Right lobe of liver (tissue), 6 donors: ENCODE results near the gene ANKRD13D. TPM values are rescaled to one million over a fixed set of nuclear protein-coding genes. Genes with fewer than 3 reads are reported as not detected.

Experiments
- ATAC-seq, 4 donors: fragments of 200-7000 bp; cut with Tn5 transposase; one replicate each; pipeline ENCODE4 v1.9.1; 2020; ENCODE audit warnings: mild to moderate bottlenecking in 4 of 4, moderate library complexity in 4 of 4
- DNase-seq, 3 donors: peaks; one replicate each; pipeline ENCODE4 v3.0.0-alpha.2; 2020
- H3K27ac ChIP-seq, 3 donors: fragments of 200-600 bp; one replicate each; pipeline ENCODE4 v1.8.0; 2022
- H3K27me3 ChIP-seq, 2 donors: fragments of 200-600 bp; one replicate each; pipeline ENCODE4 v1.8.0; 2022
- H3K36me3 ChIP-seq, 4 donors: fragments of 200-600 bp; sonication (generic) in 1 of 4; one replicate each; pipeline versions ENCODE4 v1.5.1 to v1.8.0; 2017 to 2022; ENCODE audit warnings: control low read depth in 1 of 4
- H3K4me1 ChIP-seq, 4 donors: fragments of 200-600 bp; sonication (generic) in 1 of 4; one replicate each; pipeline versions ENCODE4 v1.5.1 to v1.8.0; 2017 to 2022; ENCODE audit warnings: control low read depth in 1 of 4
- H3K4me3 ChIP-seq, 3 donors: fragments of 200-600 bp; one replicate each; pipeline ENCODE4 v1.8.0; 2022
- H3K9me3 ChIP-seq, 4 donors: fragments of 200-600 bp; sonication (generic) in 1 of 4; one replicate each; pipeline versions ENCODE4 v1.5.1 to v1.8.0; 2017 to 2022; ENCODE audit warnings: control low read depth in 1 of 4
- POLR2A ChIP-seq: fragments of 450-650 bp; IDR thresholded peaks from one replicate; pipeline ENCODE4 v1.6.1; 2017; ENCODE audit warnings: antibody characterized with exemption, mild to moderate bottlenecking
- WGBS: methylation state at CpG from one replicate; pipeline ENCODE4 v1.1.6; 2018; ENCODE audit warnings: low coverage, low lambda C conversion rate; ENCODE audit not compliant: insufficient coverage; ENCODE audit errors: missing lambda C conversion rate; 5-methylcytosine and 5-hydroxymethylcytosine counted together
- intact Hi-C, 2 donors: fragments of 100-400 bp; cut with DNase I; formaldehyde crosslinking; loops; one replicate each; pipeline versions ENCODE4 v1.11.2 to v1.14.1; 2022
- total RNA-seq, 6 experiments: library from RNA; depleted of rRNA in 2 of 6; stranded (reverse); fragments of >200 nt in 2 of 6; fragmentation: NEBNext Ultra II Directional in 3 of 6; extraction: Animal tissue kit (Norgen Biotek cat#: 25700) in 3 of 6; gene quantifications; one replicate each; pipeline versions ENCODE4 v1.1.0 to v1.2.4, GENCODE V29; 2016 to 2023
- TF ChIP-seq, protein P1 (sequence below), 4 donors: fragments of 200-600 bp in 3 of 4; fragments of 450-650 bp in 1 of 4; IDR thresholded peaks; one replicate each; pipeline versions ENCODE4 v1.5.1 to v1.8.0; 2016 to 2022; ENCODE audit warnings: antibody characterized with exemption in 4 of 4, mild to moderate bottlenecking in 2 of 4
- donor health status: DM: no; HTN: yes; CAD: no.
- donor health status: DM: no; HTN: no; CAD: no.
- donor health status: DM: no; HTN: no; CAD: no.
- donor health status: DM: no; HTN: yes; CAD: no.
- donor health status: DM: no; HTN: yes; CAD: no.

ANKRD13D gene
- total RNA-seq, 6 experiments from 2014 or later: 7.7 to 14.1 (median 10.4) TPM

DNA sequence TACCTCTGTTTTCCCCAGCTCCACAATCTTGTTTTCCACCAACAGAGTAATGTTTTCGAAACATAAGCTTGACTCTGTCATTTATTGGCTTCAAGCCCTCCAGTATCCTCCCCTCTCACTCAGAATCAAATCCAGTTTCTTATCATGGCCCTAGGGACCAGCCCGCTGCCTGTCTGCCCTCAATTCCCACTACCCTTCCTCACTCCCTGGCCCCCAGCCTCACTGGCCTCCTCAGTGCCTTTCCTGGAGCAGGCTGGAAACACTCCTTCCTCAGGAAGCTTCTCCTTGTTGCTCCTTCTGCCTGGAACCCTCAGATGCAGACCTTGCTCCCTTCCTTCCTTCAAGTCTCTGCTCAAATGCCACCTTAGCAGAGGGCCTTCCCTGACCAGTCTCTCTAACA is 60.4 kb downstream of the ANKRD13D start:
- Histone ChIP-seq H3K9me3 (no peaks in the 10 kb centered on the region), H3K4me1 (peaks cover 0 to 25% (median 13%) of the 10 kb centered on the region in 4 donors), H3K27ac (no peak overlapping the region), H3K27me3 (no peaks in the 10 kb centered on the region), H3K4me3 (no peak overlapping the region), H3K36me3 (no peaks in the 10 kb centered on the region)
- ATAC-seq (no peak), DNase-seq (no peak)
- TF ChIP-seq POLR2A: no peak
- TF ChIP-seq, protein P1, sequence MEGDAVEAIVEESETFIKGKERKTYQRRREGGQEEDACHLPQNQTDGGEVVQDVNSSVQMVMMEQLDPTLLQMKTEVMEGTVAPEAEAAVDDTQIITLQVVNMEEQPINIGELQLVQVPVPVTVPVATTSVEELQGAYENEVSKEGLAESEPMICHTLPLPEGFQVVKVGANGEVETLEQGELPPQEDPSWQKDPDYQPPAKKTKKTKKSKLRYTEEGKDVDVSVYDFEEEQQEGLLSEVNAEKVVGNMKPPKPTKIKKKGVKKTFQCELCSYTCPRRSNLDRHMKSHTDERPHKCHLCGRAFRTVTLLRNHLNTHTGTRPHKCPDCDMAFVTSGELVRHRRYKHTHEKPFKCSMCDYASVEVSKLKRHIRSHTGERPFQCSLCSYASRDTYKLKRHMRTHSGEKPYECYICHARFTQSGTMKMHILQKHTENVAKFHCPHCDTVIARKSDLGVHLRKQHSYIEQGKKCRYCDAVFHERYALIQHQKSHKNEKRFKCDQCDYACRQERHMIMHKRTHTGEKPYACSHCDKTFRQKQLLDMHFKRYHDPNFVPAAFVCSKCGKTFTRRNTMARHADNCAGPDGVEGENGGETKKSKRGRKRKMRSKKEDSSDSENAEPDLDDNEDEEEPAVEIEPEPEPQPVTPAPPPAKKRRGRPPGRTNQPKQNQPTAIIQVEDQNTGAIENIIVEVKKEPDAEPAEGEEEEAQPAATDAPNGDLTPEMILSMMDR (IDR thresholded peaks at IDR 0.05): no peak
- intact Hi-C loops: loop anchor here in 1 of 2 donors (5.0 kb wide), 1 partner anchor 33 kb away; no protein-coding TSS in a partner anchor
- 80% methylated on average over 2 of the region's 2 CpGs for WGBS

- H3K27me3 ChIP-seq: no peaks in the 10 kb centered on the region
- no peaks in the 10 kb centered on the region for H3K9me3 ChIP-seq
- no peaks in the 10 kb centered on the region for H3K36me3 ChIP-seq
- TF ChIP-seq, protein P1 (IDR thresholded peaks at IDR 0.05): no peak
- TF ChIP-seq POLR2A: no peak
- WGBS: 86% methylated on average over 1 of the region's 4 CpGs
- H3K4me3 ChIP-seq: no peak overlapping the region
- no peak overlapping the region for H3K27ac ChIP-seq
- DNase-seq (no peak), ATAC-seq (no peak)
- intact Hi-C loops: loop anchor here in 1 of 2 donors (5.0 kb wide), 1 partner anchor 32 kb away; no protein-coding TSS in a partner anchor
- H3K4me1 ChIP-seq: peaks cover 0 to 31% (median 16%) of the 10 kb centered on the region in 4 donors
Measured at GRCh38 chr11:67349928-67350465, 60.9 kb downstream of the ANKRD13D start.

- Histone ChIP-seq H3K4me1 (peaks cover 2 to 40% (median 21%) of the 10 kb centered on the region in 4 donors), H3K4me3 (peak overlapping the region in 1 of 3 donors; percentile 79)
- ATAC-seq: peak in 2 of 4 donors; percentile 6 to 14
Measured at GRCh38 chr11:67351275-67352005, 62.3 kb downstream of the ANKRD13D start.

More at GRCh38 chr11:67351275-67352005, 62.3 kb downstream of the ANKRD13D start:
- TF ChIP-seq POLR2A: no peak
- TF ChIP-seq, protein P1 (IDR thresholded peaks at IDR 0.05): peak; percentile 83 to 96 (median 94)
- 100% methylated on average over 4 of the region's 11 CpGs for WGBS
- DNase-seq: peak in 1 of 3 donors; percentile 43
- Histone ChIP-seq H3K9me3 (no peaks in the 10 kb centered on the region), H3K27me3 (no peaks in the 10 kb centered on the region), H3K27ac (peak overlapping the region in 2 of 3 donors; percentile 18 to 22), H3K36me3 (no peaks in the 10 kb centered on the region)
- intact Hi-C loops: no loop called here

Other genes with a start within 250 kb of the ANKRD13D start
- 100 to 1,000 TPM in 1 of 6 experiments, 10 to 100 TPM in 5; 17.8 to 106 (median 47.3) TPM for gene RHOD, start 232.5 kb upstream of the ANKRD13D start, total RNA-seq
- 10 to 100 TPM; 23.8 to 37.1 (median 33.4) TPM for gene KDM2A, start 170.0 kb upstream of the ANKRD13D start, total RNA-seq
- gene GRK2, start 22.8 kb upstream of the ANKRD13D start, total RNA-seq: 10 to 100 TPM; 24.5 to 43.9 (median 28.5) TPM
- 10 to 100 TPM; 10.9 to 17.9 (median 14.5) TPM for gene SSH3, start 14.2 kb downstream of the ANKRD13D start, total RNA-seq
- 100 to 1,000 TPM in 2 of 6 experiments, 10 to 100 TPM in 4; 70.5 to 216 (median 97.9) TPM for gene POLD4, start 64.2 kb downstream of the ANKRD13D start, total RNA-seq
- 1 to 10 TPM in 3 of 6 experiments, under 1 TPM in 3; 0.44 to 3.8 (median 1.3) TPM for gene CLCF1, start 84.3 kb downstream of the ANKRD13D start, total RNA-seq
- 10 to 100 TPM in 2 of 6 experiments, 1 to 10 TPM in 4; 5.3 to 13.2 (median 6.2) TPM for gene RAD9A, start 102.7 kb downstream of the ANKRD13D start, total RNA-seq
- 100 to 1,000 TPM in 2 of 6 experiments, 10 to 100 TPM in 4; 64.2 to 102 (median 71.1) TPM for gene PPP1CA, start 112.6 kb downstream of the ANKRD13D start, total RNA-seq
- 1 to 10 TPM in 5 of 6 experiments, under 1 TPM in 1; 0.73 to 2.7 (median 1.9) TPM for gene TBC1D10C, start 114.8 kb downstream of the ANKRD13D start, total RNA-seq
- gene CARNS1, start 126.4 kb downstream of the ANKRD13D start, total RNA-seq: under 1 TPM in 5 of 6 experiments, not detected in 1; 0.12 to 0.31 (median 0.22) TPM
- gene RPS6KB2, start 139.2 kb downstream of the ANKRD13D start, total RNA-seq: 10 to 100 TPM; 18.8 to 37.1 (median 27.1) TPM
- 1 to 10 TPM in 4 of 6 experiments, under 1 TPM in 2; 0.72 to 2.8 (median 2.1) TPM for gene PTPRCAP, start 148.4 kb downstream of the ANKRD13D start, total RNA-seq
- gene CORO1B, start 154.2 kb downstream of the ANKRD13D start, total RNA-seq: 10 to 100 TPM; 28.5 to 58.6 (median 40.4) TPM
- not detected for gene GPR152, start 163.4 kb downstream of the ANKRD13D start, total RNA-seq
- 1 to 10 TPM in 4 of 6 experiments, under 1 TPM in 2; 0.55 to 1.7 (median 1.2) TPM for gene CABP4, start 166.1 kb downstream of the ANKRD13D start, total RNA-seq
- gene TMEM134, start 179.9 kb downstream of the ANKRD13D start, total RNA-seq: 100 to 1,000 TPM in 2 of 6 experiments, 10 to 100 TPM in 4; 29.1 to 133 (median 40.9) TPM
- 10 to 100 TPM; 20.8 to 33.9 (median 25.7) TPM for gene AIP, start 193.7 kb downstream of the ANKRD13D start, total RNA-seq
- 10 to 100 TPM in 4 of 6 experiments, 1 to 10 TPM in 2; 8.6 to 21.3 (median 15.0) TPM for gene PITPNM1, start 216.1 kb downstream of the ANKRD13D start, total RNA-seq
- 10 to 100 TPM; 45.2 to 74.9 (median 55.7) TPM for gene CDK2AP2, start 218.9 kb downstream of the ANKRD13D start, total RNA-seq
- gene CABP2, start 234.1 kb downstream of the ANKRD13D start, total RNA-seq: not detected